HG03196 (cell line): Measurements from ENCODE around the gene STRIP2.
"Not testable (repeated sequence)": the region's sequence is repeated elsewhere in the genome, so short reads cannot be mapped to it uniquely, and the experiment has no call there.

ENCODE experiments used
- ATAC-seq: cut with Tn5 transposase; IDR thresholded peaks from one replicate; pipeline ENCODE4 v1.9.1; 2021; ENCODE audit not compliant: unreplicated experiment

STRIP2 gene

GRCh38 chr7:129417073-129417472, 17.2 kb upstream of the STRIP2 start:
- no peak for ATAC-seq

- no peak for ATAC-seq
Measured at GRCh38 chr7:129421717-129422250, 12.4 kb upstream of the STRIP2 start.

- no peak for ATAC-seq
Measured at GRCh38 chr7:129422727-129423126, 11.5 kb upstream of the STRIP2 start.

DNA sequence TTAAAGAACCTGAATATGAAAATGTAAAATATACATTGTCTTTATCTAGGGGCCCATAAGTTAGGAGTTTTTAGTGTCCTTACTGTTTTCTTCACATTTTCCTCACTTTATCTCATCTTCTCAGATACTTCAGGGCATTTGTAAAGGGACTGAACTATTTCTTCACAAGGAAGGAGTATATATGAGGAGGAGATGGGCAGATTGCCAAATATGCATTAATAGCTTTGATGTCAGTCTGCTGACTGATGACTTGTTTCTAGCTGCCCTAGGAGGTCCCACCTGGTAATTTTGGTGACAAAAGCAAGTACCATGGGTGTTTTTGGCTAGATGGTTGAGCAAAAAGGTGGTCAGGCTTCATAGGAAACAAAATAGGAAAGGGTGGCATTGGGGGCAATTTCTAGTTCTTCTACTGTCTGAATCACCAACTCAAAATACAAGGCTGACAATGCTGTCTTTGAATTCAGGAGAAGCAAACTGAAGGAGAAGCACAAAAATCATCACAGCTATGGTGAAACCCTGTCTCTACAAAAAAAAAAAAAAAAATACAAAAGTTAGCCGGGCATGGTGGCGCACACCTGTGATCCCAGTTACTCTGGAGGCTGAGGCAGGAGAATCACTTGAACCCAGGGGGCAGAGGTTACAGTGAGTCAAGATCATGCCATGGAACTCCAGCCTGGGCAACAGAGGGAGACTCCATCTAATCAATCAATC, 10.4 kb upstream of the STRIP2 start:
- no peak for ATAC-seq

DNA sequence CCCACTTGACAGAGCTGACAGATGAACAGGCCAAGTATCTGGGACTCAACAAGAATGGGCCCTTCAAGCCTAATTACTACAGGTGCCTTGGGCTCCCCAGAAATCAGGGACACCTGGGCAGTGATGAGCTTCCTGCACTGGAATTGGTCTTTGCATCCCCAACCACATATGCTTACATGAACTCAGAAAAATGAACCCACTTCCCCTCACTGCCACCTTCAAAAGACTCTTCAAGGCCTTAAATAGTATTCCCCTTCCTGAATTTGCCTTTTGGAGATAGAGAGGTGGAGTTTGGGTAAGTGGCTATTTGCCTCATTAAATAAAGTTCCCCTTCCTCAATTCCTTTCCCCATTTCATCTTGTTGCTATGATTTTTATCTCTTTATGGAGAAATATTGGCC, 7.8 kb upstream of the STRIP2 start:
- ATAC-seq, result no peak

DNA sequence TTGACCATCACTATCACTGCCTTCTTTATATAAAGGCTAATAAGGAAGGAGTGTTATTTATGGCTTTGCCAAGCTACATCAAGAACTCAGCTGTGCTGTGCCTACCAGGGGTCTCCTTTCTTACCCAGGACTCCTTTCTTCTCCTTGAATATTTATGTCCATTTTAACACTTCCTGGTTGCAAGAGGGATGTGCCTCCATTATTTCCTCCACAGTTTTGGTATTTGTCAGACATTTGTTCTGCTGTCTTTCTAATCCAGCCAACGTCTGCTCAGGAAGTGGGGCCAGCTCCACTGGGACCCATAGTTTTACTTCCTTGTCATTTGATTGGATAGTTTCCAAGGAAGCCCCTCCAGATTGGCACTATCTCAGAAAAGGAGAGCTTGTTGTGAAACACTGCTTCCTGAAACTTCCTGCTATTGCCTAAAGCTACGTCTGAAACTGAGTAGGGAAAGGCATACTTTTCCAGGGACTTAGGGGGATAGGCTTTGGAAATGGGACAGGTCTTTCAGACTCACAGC, 6.6 kb upstream of the STRIP2 start:
- no peak for ATAC-seq

- no peak for ATAC-seq
Measured at GRCh38 chr7:129431911-129432643, 2.2 kb upstream of the STRIP2 start.

- no peak for ATAC-seq
Measured at GRCh38 chr7:129434675-129435318, 565 bp downstream of the STRIP2 start.

- no peak for ATAC-seq
Measured at GRCh38 chr7:129435414-129435829, 1.2 kb downstream of the STRIP2 start.

DNA sequence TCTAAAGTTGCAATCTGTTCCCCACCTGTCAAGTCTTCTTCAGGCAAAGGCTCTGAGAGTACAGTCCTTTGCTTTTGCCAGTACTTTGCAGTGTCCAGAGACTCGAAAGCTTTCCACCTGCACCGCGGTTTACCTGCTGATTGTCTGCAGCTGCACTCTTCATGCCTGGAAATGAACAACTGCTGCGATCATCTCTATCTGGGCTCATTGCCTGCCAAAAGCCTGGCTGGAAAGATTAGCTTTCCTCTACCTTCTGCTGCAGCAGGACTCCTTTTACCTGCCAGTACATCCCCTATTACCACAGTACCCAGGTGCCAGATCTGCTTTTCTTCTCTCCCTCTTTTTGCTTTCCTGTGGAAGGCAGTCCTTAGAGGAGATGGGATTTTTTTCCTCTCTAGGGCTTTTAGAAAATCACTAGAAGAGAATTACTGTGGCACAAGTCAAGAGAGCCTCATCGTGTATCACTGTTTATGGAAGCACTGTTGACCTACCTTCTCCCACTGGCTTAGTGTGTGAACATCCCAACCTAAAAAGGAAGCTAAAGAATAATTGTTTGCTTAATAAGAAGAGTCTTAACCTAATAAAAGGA, 2.2 kb downstream of the STRIP2 start:
- ATAC-seq, result no peak

DNA sequence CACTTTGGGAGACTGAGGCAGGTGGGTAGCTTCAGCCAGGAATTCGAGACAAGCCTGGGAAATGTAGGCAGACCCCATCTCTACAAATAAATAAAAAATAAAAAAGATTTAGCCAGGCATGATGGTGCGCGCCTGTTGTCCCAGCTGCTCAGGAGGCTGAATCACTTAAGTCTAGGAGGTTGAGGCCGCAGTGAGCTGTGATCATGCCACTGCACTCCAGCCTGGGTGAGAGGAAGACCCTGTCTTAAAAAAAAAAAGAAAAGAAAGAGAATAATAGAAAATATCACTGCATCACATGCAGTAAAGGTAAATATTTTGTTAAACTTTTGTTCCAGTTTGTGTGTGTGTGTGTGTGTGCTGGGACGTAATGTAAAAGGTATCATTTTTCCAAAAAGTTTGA, 3.0 kb downstream of the STRIP2 start:
- no peak for ATAC-seq

- ATAC-seq, result no peak
Measured at GRCh38 chr7:129438281-129438838, 4.1 kb downstream of the STRIP2 start.

- no peak for ATAC-seq
Measured at GRCh38 chr7:129438839-129439651, 4.8 kb downstream of the STRIP2 start.

- ATAC-seq, result no peak
Measured at GRCh38 chr7:129439963-129440625, 5.9 kb downstream of the STRIP2 start.

GRCh38 chr7:129443612-129444011, 9.4 kb downstream of the STRIP2 start:
- ATAC-seq, result no peak

GRCh38 chr7:129444776-129445175, 10.5 kb downstream of the STRIP2 start:
- ATAC-seq, result not testable (repeated sequence)

GRCh38 chr7:129446925-129447324, 12.7 kb downstream of the STRIP2 start:
- not testable (repeated sequence) for ATAC-seq

DNA sequence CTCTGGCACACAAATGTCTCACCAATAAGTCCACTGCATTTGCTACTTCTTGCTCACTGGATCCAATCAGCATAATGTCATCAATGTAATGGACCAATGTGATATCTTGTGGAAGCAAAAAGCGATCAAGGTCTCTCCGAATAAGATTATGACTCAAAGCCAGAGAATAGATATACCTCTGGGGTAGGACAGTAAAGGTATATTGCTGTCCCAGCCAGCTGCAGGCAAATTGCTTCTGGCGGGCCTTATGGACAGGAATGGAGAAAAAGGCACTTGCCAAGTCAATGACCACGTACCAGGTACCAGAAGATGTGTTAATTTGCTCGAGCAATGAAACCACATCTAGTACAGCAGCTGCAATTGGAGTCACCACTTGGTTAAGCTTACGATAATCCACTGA, 13.2 kb downstream of the STRIP2 start:
- not testable (repeated sequence) for ATAC-seq

DNA sequence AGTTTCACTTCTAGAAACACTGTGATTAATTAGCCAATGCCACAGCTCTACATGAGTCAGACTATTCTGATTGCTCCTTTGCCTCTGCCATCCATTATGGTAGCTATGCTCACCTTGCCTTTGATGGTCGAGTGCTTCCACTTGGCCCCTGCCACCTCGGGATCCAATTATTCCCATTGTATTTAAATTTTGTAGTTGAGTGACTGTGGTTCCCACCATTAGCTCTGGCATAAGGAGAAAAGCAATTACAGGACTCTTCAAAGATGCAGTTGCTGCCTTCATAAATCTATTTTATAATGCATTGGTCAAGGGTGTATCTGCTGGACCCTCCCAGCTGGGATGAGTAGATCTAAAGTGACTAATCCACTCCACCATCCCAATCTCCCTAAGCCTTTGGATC, 14.4 kb downstream of the STRIP2 start:
- ATAC-seq, result not testable (repeated sequence)
